K562 (cell line): ENCODE data around the gene PPP4C. TPM values are rescaled to one million over a fixed set of nuclear protein-coding genes. Genes with fewer than 3 reads are reported as not detected.

ENCODE experiments used
- HNRNPK ChIP-seq: fragments of 200-400 bp; formaldehyde crosslinking; IDR thresholded peaks from one replicate; pipeline ENCODE4 v1.6.1; 2018; ENCODE audit warnings: mild to moderate bottlenecking, low read depth, low read length; ENCODE audit not compliant: poor library complexity, severe bottlenecking
- IRF9 ChIP-seq: fragments of 450-650 bp; IDR thresholded peaks from 2 replicates; pipeline ENCODE4 v1.6.1; 2016; ENCODE audit warnings: missing biosample characterization, missing genetic modification characterization
- SMAD3 ChIP-seq: fragments of 450-650 bp; formaldehyde crosslinking; conservative IDR thresholded peaks from 2 replicates; pipeline ENCODE4 v1.4.0; 2020; ENCODE audit warnings: mild to moderate bottlenecking
- ZBTB9 ChIP-seq: fragments of 450-650 bp; formaldehyde crosslinking; IDR thresholded peaks from 2 replicates; pipeline ENCODE4 v1.4.0; 2020; ENCODE audit warnings: mild to moderate bottlenecking, moderate library complexity
- ZNF561 ChIP-seq: fragments of 450-650 bp; formaldehyde crosslinking; conservative IDR thresholded peaks from 2 replicates; pipeline ENCODE4 v1.4.0; 2020; ENCODE audit warnings: mild to moderate bottlenecking, moderate library complexity
- polyA plus RNA-seq, 8 experiments: library from polyadenylated mRNA; depleted of rRNA in 4 of 8; stranded (reverse) in 5 of 8; unstranded in 3 of 8; fragments of >200 nt; fragmentation: Nextera tagmentation in 2 of 8; fragmentation: Illumina TruSeq in 1 of 8; extraction: Ambion mirVana in 2 of 8; extraction: Trizol in 1 of 8; gene quantifications; 2 replicates each; pipeline versions ENCODE4 v1.2.1 to v1.2.3, GENCODE V29; 2011 to 2014; ENCODE audit warnings: inconsistent platforms in 1 of 8, missing spikeins in 1 of 8
- total RNA-seq, 7 experiments: library from RNA; depleted of rRNA in 6 of 7; stranded (reverse); fragments of >200 nt in 6 of 7; fragmentation: Illumina TruSeq in 2 of 7; extraction: Trizol in 2 of 7; gene quantifications; 2 replicates each; pipeline versions ENCODE4 v1.2.1 to v1.2.3, GENCODE V29; 2011 to 2021; ENCODE audit warnings: low replicate concordance in 1 of 7
- TF ChIP-seq, protein P1 (sequence below): fragments of 250-450 bp; sonication (Bioruptor Pico); IDR thresholded peaks from 2 replicates; pipeline ENCODE4 v1.5.0; 2021; ENCODE audit warnings: mild to moderate bottlenecking, moderate library complexity
- TF ChIP-seq, protein P2 (sequence below), 3 experiments: IDR thresholded peaks in 2 of 3; conservative IDR thresholded peaks in 1 of 3; 2 replicates each; pipeline ENCODE4 v1.5.1; 2011 to 2012; ENCODE audit warnings: low read length in 3 of 3, mild to moderate bottlenecking in 3 of 3, control low read depth in 2 of 3, improper control_type of control experiment in 1 of 3, inconsistent platforms in 1 of 3, low read depth in 1 of 3, mixed read lengths in 1 of 3, moderate library complexity in 1 of 3; ENCODE audit not compliant: insufficient read depth in 2 of 3
- TF ChIP-seq, protein P3 (sequence below): fragments of 450-650 bp; IDR thresholded peaks from 2 replicates; pipeline ENCODE4 v1.6.1; 2017; ENCODE audit warnings: antibody characterized with exemption, mild to moderate bottlenecking

The PPP4C gene
- total and polyA plus RNA-seq, 9 of the 15 experiments (the other 6 are each of a cell fraction or from before 2014, with no cell fraction given): 3.5 to 183 (median 131) TPM

DNA sequence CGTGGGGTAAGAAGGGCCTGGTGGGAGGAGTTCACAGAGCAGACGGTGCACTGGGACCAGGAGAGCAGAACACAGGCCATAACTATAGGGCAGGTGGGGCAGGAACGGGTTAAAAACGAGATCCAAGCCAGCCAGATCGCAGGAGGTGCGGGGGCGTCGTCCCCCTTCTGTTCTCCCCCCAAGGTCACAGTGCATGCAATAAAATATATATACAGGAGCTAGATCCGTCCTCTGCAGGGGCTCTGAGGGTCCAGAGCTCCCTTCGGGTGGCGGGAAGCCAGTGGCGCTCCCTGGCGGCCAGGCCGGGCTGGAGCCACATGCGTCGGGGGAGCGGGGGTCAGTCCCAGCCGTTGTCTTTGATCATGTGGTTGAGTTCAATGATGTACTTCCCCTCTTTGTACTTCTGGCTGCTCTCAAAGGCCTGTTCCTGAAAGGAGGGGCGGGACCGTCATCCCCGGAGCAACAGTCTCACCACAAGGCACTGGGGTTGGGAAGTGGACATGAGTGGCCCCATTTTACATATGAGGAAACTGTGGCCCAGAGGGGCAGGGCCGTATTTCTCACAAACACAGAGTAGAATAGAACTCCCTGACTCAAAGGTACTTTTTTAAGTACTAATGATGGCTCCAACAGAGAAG lies 16.7 kb downstream of the PPP4C start (continued):
- TF ChIP-seq HNRNPK (no peak), SMAD3 (CRISPR knock-in tag) (peak; percentile 95), IRF9 (tag) (peak; percentile 79), ZBTB9 (CRISPR knock-in tag) (peak; percentile 95), ZNF561 (CRISPR knock-in tag) (peak; percentile 80; the same call in 1 of the 2 replicates)
- TF ChIP-seq, protein P1, sequence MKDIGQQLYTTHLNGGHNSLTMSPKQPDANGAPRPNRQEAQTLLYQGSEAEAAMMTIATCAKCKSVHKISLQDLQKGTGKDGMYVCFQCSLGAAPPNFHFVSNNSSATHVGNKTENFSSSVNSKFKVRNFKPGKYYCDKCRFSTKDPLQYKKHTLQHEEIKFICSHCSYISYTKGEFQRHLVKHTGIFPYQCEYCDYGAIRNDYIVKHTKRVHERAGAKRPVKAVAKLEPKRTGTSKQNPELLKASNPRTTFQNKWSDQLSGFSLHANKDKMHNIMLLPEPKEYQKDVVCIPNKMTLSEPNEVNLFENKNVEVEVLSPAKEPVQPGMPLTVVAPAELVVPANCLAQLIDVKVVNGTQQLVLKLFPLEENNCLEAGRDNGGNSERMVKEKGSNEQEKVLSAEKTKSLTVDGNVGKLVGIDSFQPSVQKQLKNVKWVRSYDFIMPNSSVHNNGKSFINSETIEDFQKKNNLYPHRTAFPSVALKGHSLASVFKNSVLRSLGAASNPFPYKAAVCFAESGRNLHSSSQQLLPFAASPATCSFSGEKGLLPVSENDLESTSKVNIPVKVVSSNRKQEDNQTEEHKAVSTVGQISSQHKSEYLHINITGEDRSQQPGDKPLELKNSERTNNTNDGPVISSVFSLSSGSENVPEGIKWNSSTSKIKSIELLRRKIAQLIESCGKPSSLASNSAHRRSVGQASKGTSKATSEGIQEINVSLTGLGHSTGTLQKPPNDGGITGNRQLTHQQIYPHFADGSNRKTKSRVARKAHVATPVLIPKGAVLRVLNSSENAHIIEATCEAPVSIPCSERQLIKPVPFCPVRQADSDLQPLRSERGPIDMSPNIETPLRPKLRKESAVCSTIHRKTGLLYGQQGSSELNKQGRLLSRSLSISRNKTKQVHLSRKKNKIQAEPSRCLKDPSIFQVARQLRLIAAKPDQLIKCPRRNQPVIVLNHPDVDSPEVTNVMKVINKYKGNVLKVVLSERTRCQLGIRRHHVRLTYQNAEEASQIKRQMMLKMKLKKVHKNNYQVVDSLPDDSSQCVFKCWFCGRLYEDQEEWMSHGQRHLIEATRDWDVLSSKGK (CRISPR knock-in tag): 0 out of 2 replicates have a peak, but pooled peaks have one; percentile 80
- TF ChIP-seq, protein P2, sequence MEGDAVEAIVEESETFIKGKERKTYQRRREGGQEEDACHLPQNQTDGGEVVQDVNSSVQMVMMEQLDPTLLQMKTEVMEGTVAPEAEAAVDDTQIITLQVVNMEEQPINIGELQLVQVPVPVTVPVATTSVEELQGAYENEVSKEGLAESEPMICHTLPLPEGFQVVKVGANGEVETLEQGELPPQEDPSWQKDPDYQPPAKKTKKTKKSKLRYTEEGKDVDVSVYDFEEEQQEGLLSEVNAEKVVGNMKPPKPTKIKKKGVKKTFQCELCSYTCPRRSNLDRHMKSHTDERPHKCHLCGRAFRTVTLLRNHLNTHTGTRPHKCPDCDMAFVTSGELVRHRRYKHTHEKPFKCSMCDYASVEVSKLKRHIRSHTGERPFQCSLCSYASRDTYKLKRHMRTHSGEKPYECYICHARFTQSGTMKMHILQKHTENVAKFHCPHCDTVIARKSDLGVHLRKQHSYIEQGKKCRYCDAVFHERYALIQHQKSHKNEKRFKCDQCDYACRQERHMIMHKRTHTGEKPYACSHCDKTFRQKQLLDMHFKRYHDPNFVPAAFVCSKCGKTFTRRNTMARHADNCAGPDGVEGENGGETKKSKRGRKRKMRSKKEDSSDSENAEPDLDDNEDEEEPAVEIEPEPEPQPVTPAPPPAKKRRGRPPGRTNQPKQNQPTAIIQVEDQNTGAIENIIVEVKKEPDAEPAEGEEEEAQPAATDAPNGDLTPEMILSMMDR (IDR thresholded peaks at IDR 0.05 in 2 of 3, conservative IDR thresholded peaks at IDR 0.05 in 1 of 3; ENCODE audit: insufficient read depth in 2 of 3, low read depth in 1 of 3, low read length in 3 of 3): peak; percentile 90 to 93 (median 93)
- TF ChIP-seq, protein P3, sequence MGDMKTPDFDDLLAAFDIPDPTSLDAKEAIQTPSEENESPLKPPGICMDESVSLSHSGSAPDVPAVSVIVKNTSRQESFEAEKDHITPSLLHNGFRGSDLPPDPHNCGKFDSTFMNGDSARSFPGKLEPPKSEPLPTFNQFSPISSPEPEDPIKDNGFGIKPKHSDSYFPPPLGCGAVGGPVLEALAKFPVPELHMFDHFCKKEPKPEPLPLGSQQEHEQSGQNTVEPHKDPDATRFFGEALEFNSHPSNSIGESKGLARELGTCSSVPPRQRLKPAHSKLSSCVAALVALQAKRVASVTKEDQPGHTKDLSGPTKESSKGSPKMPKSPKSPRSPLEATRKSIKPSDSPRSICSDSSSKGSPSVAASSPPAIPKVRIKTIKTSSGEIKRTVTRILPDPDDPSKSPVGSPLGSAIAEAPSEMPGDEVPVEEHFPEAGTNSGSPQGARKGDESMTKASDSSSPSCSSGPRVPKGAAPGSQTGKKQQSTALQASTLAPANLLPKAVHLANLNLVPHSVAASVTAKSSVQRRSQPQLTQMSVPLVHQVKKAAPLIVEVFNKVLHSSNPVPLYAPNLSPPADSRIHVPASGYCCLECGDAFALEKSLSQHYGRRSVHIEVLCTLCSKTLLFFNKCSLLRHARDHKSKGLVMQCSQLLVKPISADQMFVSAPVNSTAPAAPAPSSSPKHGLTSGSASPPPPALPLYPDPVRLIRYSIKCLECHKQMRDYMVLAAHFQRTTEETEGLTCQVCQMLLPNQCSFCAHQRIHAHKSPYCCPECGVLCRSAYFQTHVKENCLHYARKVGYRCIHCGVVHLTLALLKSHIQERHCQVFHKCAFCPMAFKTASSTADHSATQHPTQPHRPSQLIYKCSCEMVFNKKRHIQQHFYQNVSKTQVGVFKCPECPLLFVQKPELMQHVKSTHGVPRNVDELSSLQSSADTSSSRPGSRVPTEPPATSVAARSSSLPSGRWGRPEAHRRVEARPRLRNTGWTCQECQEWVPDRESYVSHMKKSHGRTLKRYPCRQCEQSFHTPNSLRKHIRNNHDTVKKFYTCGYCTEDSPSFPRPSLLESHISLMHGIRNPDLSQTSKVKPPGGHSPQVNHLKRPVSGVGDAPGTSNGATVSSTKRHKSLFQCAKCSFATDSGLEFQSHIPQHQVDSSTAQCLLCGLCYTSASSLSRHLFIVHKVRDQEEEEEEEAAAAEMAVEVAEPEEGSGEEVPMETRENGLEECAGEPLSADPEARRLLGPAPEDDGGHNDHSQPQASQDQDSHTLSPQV: peak; percentile 100
